Endothelial cell of umbilical vein (primary cell): ENCODE measurements around the gene C11orf24. TPM values are rescaled to one million over a fixed set of nuclear protein-coding genes. Genes with fewer than 3 reads are reported as not detected.

Experiments used
- BruUV-seq: library from RNA; stranded (reverse); fragments of 400-500 nt; replicated peaks from 2 replicates; lab custom pipeline; 2021; lab: Mats Ljungman, UMichigan
- CTCF ChIA-PET: fragments of 300-600, 350-600 bp; sonication (Branson Sonifier 250); formaldehyde crosslinking; loops from one replicate; lab custom pipeline; 2021; ENCODE audit warnings: antibody characterized with exemption, inconsistent platforms; lab: Charles Lee
- POLR2A ChIA-PET: fragments of 300-600, 350-600 bp; sonication (Branson Sonifier 250); formaldehyde crosslinking; loops from one replicate; lab custom pipeline; 2021; ENCODE audit warnings: antibody characterized with exemption, inconsistent platforms; lab: Charles Lee
- DNase-seq: peaks from one replicate; pipeline ENCODE4 v3.0.0-alpha.2; 2011; ENCODE audit warnings: low read depth, low spot score
- FAIRE-seq: peaks from 2 replicates; lab custom pipeline; 2011; peaks lifted over from hg19 to GRCh38; lab: Jason Lieb, UNC
- H2AFZ ChIP-seq: 2 replicates; pipeline ENCODE4 v1.6.0; 2012; ENCODE audit warnings: low read depth, low read length, control low read depth, inconsistent platforms
- H3K27ac ChIP-seq: 2 replicates; pipeline ENCODE4 v1.5.1; 2011; ENCODE audit warnings: low read depth, mild to moderate bottlenecking, control low read depth, low read length, moderate library complexity; ENCODE audit not compliant: insufficient read depth
- H3K27me3 ChIP-seq, 2 experiments: 2 replicates each; pipeline versions ENCODE4 v1.6.0 to v1.6.1; 2011; ENCODE audit warnings: low read length in 2 of 2, mixed read lengths in 1 of 2; ENCODE audit not compliant: control insufficient read depth in 2 of 2, insufficient read depth in 2 of 2
- H3K36me3 ChIP-seq, 2 experiments: 2 replicates in 1 of 2; 3 replicates in 1 of 2; pipeline ENCODE4 v1.5.1; 2011; ENCODE audit warnings: low read length in 2 of 2, mild to moderate bottlenecking in 1 of 2, moderate library complexity in 1 of 2; ENCODE audit not compliant: control insufficient read depth in 2 of 2, insufficient read depth in 2 of 2; ENCODE audit errors: extremely low read depth in 1 of 2
- H3K4me1 ChIP-seq: 3 replicates; pipeline ENCODE4 v1.5.1; 2011; ENCODE audit warnings: mild to moderate bottlenecking, low read length; ENCODE audit not compliant: control insufficient read depth, insufficient read depth; ENCODE audit errors: extremely low read depth
- H3K4me2 ChIP-seq: 2 replicates; pipeline ENCODE4 v1.6.1; 2011; ENCODE audit warnings: low read length, control low read depth, mixed read lengths; ENCODE audit not compliant: insufficient read depth
- H3K4me3 ChIP-seq, 3 experiments: fragments of 200-600 bp in 1 of 3; sonication (generic), shearing (Covaris generic) in 1 of 3; replicated peaks in 1 of 3; 2 replicates each; pipeline ENCODE4 v1.5.1; 2011 to 2016; ENCODE audit warnings: control low read depth in 3 of 3, low read length in 3 of 3, mild to moderate bottlenecking in 2 of 3, inconsistent platforms in 1 of 3, low read depth in 1 of 3, moderate library complexity in 1 of 3; ENCODE audit not compliant: insufficient read depth in 1 of 3
- H3K79me2 ChIP-seq: 2 replicates; pipeline ENCODE4 v1.6.0; 2012; ENCODE audit warnings: low read length, inconsistent platforms; ENCODE audit not compliant: control insufficient read depth, insufficient read depth
- H3K9ac ChIP-seq: replicated peaks from 2 replicates; pipeline ENCODE3; 2011; ENCODE audit warnings: low read length, control low read depth; ENCODE audit not compliant: insufficient read depth; ENCODE audit errors: extremely low read depth
- H3K9me1 ChIP-seq: replicated peaks from 3 replicates; pipeline ENCODE4 v1.6.0; 2011; ENCODE audit warnings: mild to moderate bottlenecking, low read length; ENCODE audit not compliant: control insufficient read depth, insufficient read depth; ENCODE audit errors: extremely low read depth
- H3K9me3 ChIP-seq: replicated peaks from 2 replicates; pipeline ENCODE4 v1.5.1; 2012; ENCODE audit warnings: low read length, inconsistent platforms; ENCODE audit not compliant: control insufficient read depth, insufficient read depth
- H4K20me1 ChIP-seq: replicated peaks from 2 replicates; pipeline ENCODE3; 2011; ENCODE audit warnings: mild to moderate bottlenecking, low read length; ENCODE audit not compliant: control insufficient read depth, insufficient read depth; ENCODE audit errors: extremely low read depth
- CTCF ChIP-seq, 2 donors: IDR thresholded peaks; 1 replicate in 1 of 2; 2 replicates in 1 of 2; pipeline ENCODE4 v1.5.1; 2011; ENCODE audit warnings: low read length in 2 of 2, mild to moderate bottlenecking in 2 of 2, moderate library complexity in 2 of 2, control low read depth in 1 of 2, inconsistent platforms in 1 of 2, low read depth in 1 of 2; ENCODE audit not compliant: insufficient read depth in 1 of 2; ENCODE audit errors: extremely low read depth in 1 of 2
- EZH2 ChIP-seq: IDR thresholded peaks from 2 replicates; pipeline ENCODE4 v1.6.1; 2012; ENCODE audit warnings: borderline replicate concordance, low read depth, mild to moderate bottlenecking, moderate library complexity, low read length, inconsistent platforms; ENCODE audit not compliant: severe bottlenecking
- FOS ChIP-seq: IDR thresholded peaks from 2 replicates; pipeline ENCODE4 v1.6.1; 2011; ENCODE audit warnings: mild to moderate bottlenecking, low read length, moderate library complexity, borderline replicate concordance; ENCODE audit not compliant: insufficient read depth
- GATA2 ChIP-seq: IDR thresholded peaks from 2 replicates; pipeline ENCODE4 v1.7.0; 2011; ENCODE audit warnings: low read depth, mild to moderate bottlenecking, moderate library complexity, mixed read lengths, low read length; ENCODE audit not compliant: insufficient read length, insufficient read depth
- JUN ChIP-seq: IDR thresholded peaks from 2 replicates; pipeline ENCODE4 v1.6.1; 2011; ENCODE audit warnings: borderline replicate concordance, low read depth; ENCODE audit not compliant: insufficient read length, insufficient read depth
- MAX ChIP-seq: IDR thresholded peaks from 2 replicates; pipeline ENCODE4 v1.6.1; 2011; ENCODE audit not compliant: insufficient read depth, insufficient read length
- MYC ChIP-seq: IDR thresholded peaks from one replicate; pipeline ENCODE4 v1.6.1; 2011; ENCODE audit warnings: mild to moderate bottlenecking, low read depth, low read length
- POLR2A ChIP-seq: IDR thresholded peaks from 2 replicates; pipeline ENCODE4 v1.6.1; 2012; ENCODE audit warnings: low read depth, mild to moderate bottlenecking, control low read depth, low read length
- POLR2AphosphoS5 ChIP-seq: IDR thresholded peaks from 2 replicates; pipeline ENCODE4 v1.6.1; 2012; ENCODE audit warnings: low read depth, mild to moderate bottlenecking, control low read depth, low read length, moderate library complexity; ENCODE audit not compliant: insufficient read depth
- dilution Hi-C: fragments of 300-500 bp; cut with MboI; formaldehyde crosslinking; loops from one replicate; pipeline ENCODE4 v1.15.0; 2019; ENCODE audit warnings: low sequenced_read_pairs; ENCODE audit not compliant: extremely low pct_ligation_motif_present
- intact Hi-C: fragments of 100-400 bp; cut with micrococcal nuclease; formaldehyde crosslinking; loops from one replicate; pipeline ENCODE4 v1.10.0; 2022
- polyA plus RNA-seq, 4 experiments: library from polyadenylated mRNA; depleted of rRNA in 3 of 4; stranded (reverse) in 3 of 4; unstranded in 1 of 4; fragments of >200 nt; gene quantifications; 2 replicates each; pipeline versions ENCODE4 v1.2.1 to v1.2.3, GENCODE V29; 2011 to 2012; ENCODE audit warnings: missing spikeins in 1 of 4
- total RNA-seq: library from RNA; stranded (reverse); gene quantifications from 2 replicates; pipeline ENCODE4 v1.2.3, GENCODE V29; 2021

Gene C11orf24
- total and polyA plus RNA-seq, 2 donors (not counting 3 experiments of a cell fraction or from before 2014, with no cell fraction given), result 26.4 to 34.1 TPM

GRCh38 chr11:68267881-68268240 lies 3.9 kb downstream of the C11orf24 start:
- FAIRE-seq (no peak), DNase-seq (no peak)
- Histone ChIP-seq H3K36me3 (peaks cover 0 to 8% of the 10 kb centered on the region in 2 experiments), H3K79me2 (peaks cover 4% of the 10 kb centered on the region), H3K9me3 (no peaks in the 10 kb centered on the region), H2AFZ (no peak overlapping the region), H3K4me1 (peaks cover 7% of the 10 kb centered on the region), H3K4me3 (no peak overlapping the region), H4K20me1 (no peaks in the 10 kb centered on the region), H3K9me1 (no peaks in the 10 kb centered on the region), H3K4me2 (no peak overlapping the region), H3K27ac (no peak overlapping the region), H3K9ac (no peak overlapping the region), H3K27me3 (no peaks in the 10 kb centered on the region)
- TF ChIP-seq MAX (no peak), FOS (no peak), POLR2AphosphoS5 (no peak), GATA2 (no peak), POLR2A (no peak), CTCF (IDR thresholded peaks at IDR 0.05; ENCODE audit: extremely low read depth in 1 of 2, insufficient read depth in 1 of 2, low read depth in 1 of 2, low read length in 2 of 2) (no peak), JUN (no peak), MYC (no peak), EZH2 (no peak)
- ChIA-PET CTCF (interaction anchor here (2.9 kb wide), 1 partner anchor 10 kb away, joined by 11 read pairs; no protein-coding TSS in a partner anchor), POLR2A (no interaction called here)
- dilution Hi-C loops (no loop called here), intact Hi-C loops (no loop called here)
- no TSS peak for BruUV-seq
